Fibroblast of villous mesenchyme (primary cell): ENCODE data around the gene ABLIM2. TPM values are rescaled to one million over a fixed set of nuclear protein-coding genes. Genes with fewer than 3 reads are reported as not detected.
"Not testable (repeated sequence)": the region's sequence is repeated elsewhere in the genome, so short reads cannot be mapped to it uniquely, and the experiment has no call there.

Source experiments
- DNase-seq: peaks from one replicate; pipeline ENCODE4 v3.0.0-alpha.2; 2010; ENCODE audit warnings: low read depth
- H3K4me3 ChIP-seq: 2 replicates; pipeline ENCODE4 v1.5.1; 2011; ENCODE audit warnings: low read depth, mild to moderate bottlenecking, low read length
- small RNA-seq: library from RNA; depleted of rRNA; stranded (forward); fragments of <200 nt; gene quantifications from one replicate; pipeline ENCODE3, GENCODE V24; 2012
- total RNA-seq: library from RNA; depleted of rRNA; stranded (reverse); fragments of >200 nt; gene quantifications from 2 replicates; pipeline ENCODE4 v1.2.3, GENCODE V29; 2012
- TF ChIP-seq, protein P1 (sequence below): IDR thresholded peaks from 2 replicates; pipeline ENCODE4 v1.5.1; 2012; ENCODE audit warnings: low read depth, mild to moderate bottlenecking, low read length; ENCODE audit not compliant: insufficient read depth

Gene ABLIM2
- total RNA-seq, 1 donor: under 0.01 TPM

DNA sequence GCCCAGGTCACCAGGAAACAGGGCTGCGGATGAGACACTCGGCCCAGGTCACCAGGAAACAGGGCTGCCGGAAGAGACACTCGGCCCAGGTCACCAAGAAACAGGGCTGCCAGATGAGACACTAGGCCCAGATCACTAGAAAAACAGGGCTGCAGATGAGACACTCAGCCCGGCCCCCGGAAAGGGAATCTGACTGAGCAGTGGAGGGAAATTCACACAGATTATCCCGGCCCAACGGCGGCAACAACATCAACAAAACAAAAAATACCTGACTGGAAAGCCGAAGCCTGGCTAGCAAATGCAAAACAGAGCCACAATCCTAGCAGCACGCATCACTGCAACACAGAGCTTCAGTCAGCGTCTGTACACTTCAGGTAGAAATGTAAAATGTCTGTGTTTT, 239.6 kb downstream of the ABLIM2 start:
- no peak for DNase-seq
- TF ChIP-seq, protein P1, sequence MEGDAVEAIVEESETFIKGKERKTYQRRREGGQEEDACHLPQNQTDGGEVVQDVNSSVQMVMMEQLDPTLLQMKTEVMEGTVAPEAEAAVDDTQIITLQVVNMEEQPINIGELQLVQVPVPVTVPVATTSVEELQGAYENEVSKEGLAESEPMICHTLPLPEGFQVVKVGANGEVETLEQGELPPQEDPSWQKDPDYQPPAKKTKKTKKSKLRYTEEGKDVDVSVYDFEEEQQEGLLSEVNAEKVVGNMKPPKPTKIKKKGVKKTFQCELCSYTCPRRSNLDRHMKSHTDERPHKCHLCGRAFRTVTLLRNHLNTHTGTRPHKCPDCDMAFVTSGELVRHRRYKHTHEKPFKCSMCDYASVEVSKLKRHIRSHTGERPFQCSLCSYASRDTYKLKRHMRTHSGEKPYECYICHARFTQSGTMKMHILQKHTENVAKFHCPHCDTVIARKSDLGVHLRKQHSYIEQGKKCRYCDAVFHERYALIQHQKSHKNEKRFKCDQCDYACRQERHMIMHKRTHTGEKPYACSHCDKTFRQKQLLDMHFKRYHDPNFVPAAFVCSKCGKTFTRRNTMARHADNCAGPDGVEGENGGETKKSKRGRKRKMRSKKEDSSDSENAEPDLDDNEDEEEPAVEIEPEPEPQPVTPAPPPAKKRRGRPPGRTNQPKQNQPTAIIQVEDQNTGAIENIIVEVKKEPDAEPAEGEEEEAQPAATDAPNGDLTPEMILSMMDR: no peak
- H3K4me3 ChIP-seq: no peak overlapping the region

DNA sequence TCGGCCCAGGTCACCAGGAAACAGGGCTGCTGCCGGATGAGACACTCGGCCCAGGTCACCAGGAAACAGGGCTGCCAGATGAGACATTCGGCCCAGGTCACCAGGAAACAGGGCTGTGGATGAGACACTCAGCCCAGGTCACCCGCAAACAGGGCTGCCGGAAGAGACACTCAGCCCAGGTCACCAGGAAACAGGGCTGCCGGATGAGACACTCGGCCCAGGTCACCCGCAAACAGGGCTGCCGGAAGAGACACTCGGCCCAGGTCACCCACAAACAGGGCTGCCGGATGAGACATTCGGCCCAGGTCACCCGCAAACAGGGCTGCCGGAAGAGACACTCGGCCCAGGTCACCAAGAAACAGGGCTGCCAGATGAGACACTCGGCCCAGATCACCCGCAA, 240.4 kb downstream of the ABLIM2 start:
- not testable (repeated sequence) for H3K4me3 ChIP-seq, DNase-seq

DNA sequence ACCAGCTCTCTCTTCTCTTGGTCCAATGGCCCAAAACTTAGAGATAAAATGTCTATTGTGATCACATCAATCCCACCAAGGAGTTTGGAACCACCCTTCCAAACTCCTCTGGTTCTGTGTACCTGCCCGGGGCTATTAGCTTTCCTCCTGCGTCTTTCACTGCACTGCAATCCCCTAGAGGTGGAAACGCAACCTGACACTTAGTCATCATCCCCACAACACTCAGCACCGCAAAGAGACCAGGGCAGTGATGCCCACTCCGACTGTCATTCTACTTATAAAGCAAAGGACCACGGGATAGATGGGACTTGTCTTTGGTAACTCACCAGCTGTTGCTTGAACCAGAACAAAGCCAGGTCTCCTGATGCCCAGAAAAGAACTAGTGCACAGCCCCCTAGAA, 240.9 kb downstream of the ABLIM2 start:
- no peak for DNase-seq
- no peak overlapping the region for H3K4me3 ChIP-seq
- TF ChIP-seq, protein P1: no peak

DNA sequence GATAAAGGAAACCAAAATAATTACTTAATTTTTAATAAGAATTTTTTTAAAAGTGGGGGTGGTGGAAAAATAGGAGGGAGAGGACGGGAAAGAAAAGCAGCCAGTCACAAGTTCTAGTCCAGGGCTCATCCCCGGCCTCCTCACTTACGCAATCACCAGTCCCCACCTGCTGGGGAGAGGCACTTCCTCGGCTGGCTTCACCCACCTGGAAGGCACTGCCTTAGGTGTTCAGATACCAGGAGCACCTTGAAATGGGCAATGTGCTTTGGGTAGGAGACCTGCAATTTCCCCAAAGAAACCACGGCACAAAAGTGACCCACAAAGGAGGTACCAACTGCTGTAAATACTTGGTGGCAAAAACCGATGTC, 242.8 kb downstream of the ABLIM2 start:
- DNase-seq: no peak
- TF ChIP-seq, protein P1: no peak
- H3K4me3 ChIP-seq: no peak overlapping the region

Small RNA genes lying within 50 kb of the gene (small RNA-seq; reads per million reads assigned to genes)
- 5.0 reads per million, percentile 81 among the genes with 10 or more reads in this experiment for gene MIR95

Other genes starting within 250 kb of the ABLIM2 start
- 84.4 and 133 TPM in 2 replicates for gene AFAP1, start 219.0 kb downstream of the ABLIM2 start, total RNA-seq
- gene SH3TC1, start 40.5 kb upstream of the ABLIM2 start, total RNA-seq: 3.9 and 13.9 TPM in 2 replicates
- 0.86 and 1.3 TPM in 2 replicates for gene HTRA3, start 110.9 kb upstream of the ABLIM2 start, total RNA-seq